Tibial nerve (tissue), 3 donors: Measurements from ENCODE around the gene ZNF644.

Experiments used
- CTCF ChIP-seq, 5 experiments: fragments of 200-600 bp in 3 of 5; fragments of 450-650 bp in 2 of 5; sonication (generic) in 3 of 5; IDR thresholded peaks; one replicate each; pipeline ENCODE4 v1.5.1; 2016 to 2019; ENCODE audit warnings: antibody characterized with exemption in 5 of 5, mild to moderate bottlenecking in 3 of 5, moderate library complexity in 2 of 5
- POLR2A ChIP-seq, 2 donors: fragments of 450-650 bp; IDR thresholded peaks; one replicate each; pipeline ENCODE4 v1.6.1; 2017; ENCODE audit warnings: antibody characterized with exemption in 2 of 2, mild to moderate bottlenecking in 2 of 2, moderate library complexity in 2 of 2

- no peak for TF ChIP-seq POLR2A (IDR thresholded peaks at IDR 0.05)
- TF ChIP-seq CTCF (IDR thresholded peaks at IDR 0.05) = no peak
These were observed 37.3 kb upstream of the ZNF644 start for GRCh38 chr1:91059157-91059556.
